A549 (cell line): ENCODE data around the gene OR2AE1. TPM values are rescaled to one million over a fixed set of nuclear protein-coding genes. Genes with fewer than 3 reads are reported as not detected.
A peak's percentile ranks its signal among the peaks of the same experiment; 100 is the strongest.

Experiments
- ATAC-seq, 2 experiments: fragments of 200-7000 bp in 1 of 2; fragments of >200 bp in 1 of 2; cut with Nextera tagmentation in 1 of 2; cut with Tn5 transposase in 1 of 2; 3 replicates each; pipeline versions ENCODE4 v1.8.0 to v1.9.1; 2018 to 2020; ENCODE audit warnings: mild to moderate bottlenecking in 1 of 2, moderate library complexity in 1 of 2
- CTCF ChIA-PET: fragments of 300-600 bp; sonication (Branson Sonifier 250); formaldehyde crosslinking; extraction: SDS; loops from one replicate; lab custom pipeline; 2021; ENCODE audit warnings: antibody characterized with exemption, inconsistent platforms; lab: Yijun Ruan, JAX
- POLR2A ChIA-PET: fragments of 350-600 bp; formaldehyde crosslinking; extraction: SDS; loops from one replicate; lab custom pipeline; 2021; ENCODE audit warnings: antibody characterized with exemption, inconsistent platforms; lab: Yijun Ruan, JAX
- DNase-seq, 2 experiments: peaks; one replicate each; pipeline versions ENCODE4 v3.0.0 to v3.0.0-alpha.2; 2011 to 2016; ENCODE audit warnings: low read depth in 1 of 2, low spot score in 1 of 2
- FAIRE-seq: peaks from 2 replicates; lab custom pipeline; 2011; peaks lifted over from hg19 to GRCh38; lab: Jason Lieb, UNC
- H3K27ac ChIP-seq, 2 experiments: fragments of >200 bp; sonication (Bioruptor Twin); formaldehyde crosslinking; 3 replicates each; pipeline ENCODE4 v1.5.1; 2016 to 2017
- H3K4me1 ChIP-seq: fragments of >200 bp; sonication (Bioruptor Twin); formaldehyde crosslinking; 3 replicates; pipeline ENCODE4 v1.6.1; 2016
- H3K4me2 ChIP-seq: fragments of >200 bp; sonication (Bioruptor Twin); formaldehyde crosslinking; 3 replicates; pipeline ENCODE4 v1.6.1; 2016
- H3K4me3 ChIP-seq: fragments of >200 bp; sonication (Bioruptor Twin); formaldehyde crosslinking; 3 replicates; pipeline ENCODE4 v1.5.1; 2016
- H3K9me3 ChIP-seq: fragments of >200 bp; sonication (Bioruptor Twin); formaldehyde crosslinking; 3 replicates; pipeline ENCODE4 v1.6.1; 2016
- BCL3 ChIP-seq: fragments of >200 bp; sonication (Bioruptor Twin); formaldehyde crosslinking; IDR thresholded peaks from 3 replicates; pipeline ENCODE4 v1.6.1; 2016
- BHLHE40 ChIP-seq: IDR thresholded peaks from 2 replicates; pipeline ENCODE4 v1.6.1; 2012; ENCODE audit warnings: low read depth, low read length, inconsistent platforms
- CEBPB ChIP-seq, 2 experiments: fragments of >200 bp in 1 of 2; sonication (Bioruptor Twin) in 1 of 2; formaldehyde crosslinking in 1 of 2; IDR thresholded peaks; 2 replicates each; pipeline ENCODE4 v1.6.1; 2012 to 2016
- CHD2 ChIP-seq: fragments of 150-350 bp; IDR thresholded peaks from 2 replicates; pipeline ENCODE4 v1.6.1; 2014; ENCODE audit warnings: low read length; ENCODE audit not compliant: partially characterized antibody
- CTCF ChIP-seq: fragments of >200 bp; sonication (Bioruptor Twin); formaldehyde crosslinking; IDR thresholded peaks from 3 replicates; pipeline ENCODE4 v1.5.1; 2016
- EHF ChIP-seq: fragments of 250-450 bp; sonication (Bioruptor Pico); IDR thresholded peaks from 2 replicates; pipeline ENCODE4 v1.5.0; 2020; ENCODE audit warnings: mild to moderate bottlenecking
- ELK1 ChIP-seq: fragments of 150-350 bp; IDR thresholded peaks from 2 replicates; pipeline ENCODE4 v1.6.1; 2014; ENCODE audit warnings: low read depth, mild to moderate bottlenecking, low read length
- FOXS1 ChIP-seq: fragments of 250-450 bp; sonication (Bioruptor Pico); IDR thresholded peaks from 2 replicates; pipeline ENCODE4 v1.5.0; 2020; ENCODE audit warnings: mild to moderate bottlenecking, moderate library complexity
- HDAC2 ChIP-seq: fragments of 200-600 bp; sonication (generic); IDR thresholded peaks from 2 replicates; pipeline ENCODE4 v1.6.1; 2016
- HOXB13 ChIP-seq: fragments of 250-450 bp; sonication (Bioruptor Pico); IDR thresholded peaks from 2 replicates; pipeline ENCODE4 v1.5.0; 2020; ENCODE audit warnings: low read depth, mild to moderate bottlenecking, moderate library complexity
- HOXB5 ChIP-seq: fragments of 250-450 bp; sonication (Bioruptor Pico); IDR thresholded peaks from 2 replicates; pipeline ENCODE4 v1.5.0; 2020; ENCODE audit warnings: mild to moderate bottlenecking, moderate library complexity
- KDM5A ChIP-seq: fragments of 200-600 bp; sonication (generic); IDR thresholded peaks from 2 replicates; pipeline ENCODE4 v1.6.1; 2016; ENCODE audit warnings: antibody characterized with exemption, mild to moderate bottlenecking
- MAX ChIP-seq: IDR thresholded peaks from 2 replicates; pipeline ENCODE4 v1.6.1; 2012
- MYC ChIP-seq: IDR thresholded peaks from 2 replicates; pipeline ENCODE4 v1.6.1; 2012; ENCODE audit warnings: mild to moderate bottlenecking, inconsistent platforms, low read length, improper control_type of control experiment, borderline replicate concordance
- PHF8 ChIP-seq: fragments of 200-600 bp; sonication (generic); IDR thresholded peaks from 2 replicates; pipeline ENCODE4 v1.6.1; 2016; ENCODE audit warnings: low read depth, mild to moderate bottlenecking, antibody characterized with exemption, moderate library complexity, borderline replicate concordance
- SMC3 ChIP-seq: fragments of >200 bp; sonication (Bioruptor Twin); formaldehyde crosslinking; IDR thresholded peaks from 3 replicates; pipeline ENCODE4 v1.6.1; 2018; ENCODE audit warnings: inconsistent platforms
- TFCP2L1 ChIP-seq: fragments of 250-450 bp; sonication (Bioruptor Pico); IDR thresholded peaks from 2 replicates; pipeline ENCODE4 v1.5.0; 2021; ENCODE audit warnings: mild to moderate bottlenecking
- ZFP36 ChIP-seq: fragments of 450-650 bp; IDR thresholded peaks from 2 replicates; pipeline ENCODE4 v1.6.1; 2014; ENCODE audit warnings: borderline replicate concordance; ENCODE audit not compliant: partially characterized antibody
- ZSCAN20 ChIP-seq: fragments of 250-450 bp; sonication (Bioruptor Pico); IDR thresholded peaks from 2 replicates; pipeline ENCODE4 v1.8.0; 2022; ENCODE audit warnings: mild to moderate bottlenecking, moderate library complexity
- WGBS: methylation state at CpG from one replicate; pipeline ENCODE4 v1.1.6; 2017; ENCODE audit errors: missing lambda C conversion rate; 5-methylcytosine and 5-hydroxymethylcytosine counted together
- polyA plus RNA-seq, 4 experiments: library from polyadenylated mRNA; depleted of rRNA in 3 of 4; stranded (reverse); fragments of >200 nt; fragmentation: RNase III in 1 of 4; extraction: RNeasy Plus Mini Kit Qiagen cat#74134 plus additional on column Dnase treatment in 1 of 4; gene quantifications; 2 replicates in 3 of 4; 3 replicates in 1 of 4; pipeline ENCODE4 v1.2.3, GENCODE V29; 2011 to 2017
- TF ChIP-seq, protein P1 (sequence below): fragments of 250-450 bp; sonication (Bioruptor Pico); IDR thresholded peaks from 2 replicates; pipeline ENCODE4 v1.5.0; 2020; ENCODE audit warnings: low read depth, mild to moderate bottlenecking, moderate library complexity

Gene OR2AE1
- polyA plus RNA-seq, 2 of the 4 experiments (the other 2 are of a cell fraction) = 0.09 TPM; not detected in 1

DNA sequence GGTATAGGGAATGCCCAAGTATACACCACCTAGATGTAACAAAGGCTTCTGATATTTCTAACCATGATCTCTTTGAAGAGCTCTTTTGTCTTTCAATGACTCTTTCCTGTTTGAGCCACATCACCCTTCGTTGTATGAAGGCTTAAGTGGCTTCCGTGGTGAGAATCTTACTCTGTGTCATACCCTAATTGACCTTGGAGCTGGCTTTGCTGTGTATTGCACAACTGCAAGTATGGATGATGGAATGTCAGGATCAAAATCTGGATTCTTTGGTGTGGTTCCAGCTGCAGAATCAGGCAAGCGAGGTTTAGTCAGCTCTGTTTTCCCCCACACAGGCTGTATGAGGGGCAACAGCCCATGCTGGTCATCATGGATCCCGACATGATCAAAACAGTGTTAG lies 33.0 kb downstream of the OR2AE1 start:
- Histone ChIP-seq H3K4me3 (no peak overlapping the region), H3K27ac (no peak overlapping the region), H3K4me1 (no peaks in the 10 kb centered on the region), H3K9me3 (no peaks in the 10 kb centered on the region), H3K4me2 (no peak overlapping the region)
- ATAC-seq = no peak
- CTCF ChIA-PET = no interaction called here
- FAIRE-seq = no peak
- POLR2A ChIA-PET = no interaction called here
- DNase-seq = no peak
- no peak for TF ChIP-seq MYC
- 0 out of 4 replicates have a peak, but pooled peaks of 1 of the 2 experiments have one; percentile 28 for TF ChIP-seq CEBPB (IDR thresholded peaks at IDR 0.05)
- WGBS = 42% methylated on average over 4 of the region's 4 CpGs

DNA sequence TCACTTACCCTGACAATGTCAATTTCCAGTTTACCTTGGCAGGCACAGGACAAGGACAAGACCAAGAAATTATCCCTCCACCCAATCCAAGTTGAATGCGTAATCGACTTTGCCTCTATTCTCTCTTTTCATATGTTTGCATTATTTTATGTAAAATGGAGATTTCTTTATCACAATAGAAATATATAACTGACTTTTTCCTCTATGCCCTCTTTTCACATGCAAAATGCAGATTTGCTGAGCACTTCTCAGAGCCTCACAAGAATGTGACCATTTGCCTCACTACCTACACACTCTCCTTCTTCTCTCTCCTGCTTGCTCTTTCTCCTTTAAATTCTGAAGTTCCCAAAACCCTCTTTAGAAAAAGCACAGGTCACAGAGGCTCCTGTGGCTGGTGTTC lies 33.9 kb downstream of the OR2AE1 start:
- ATAC-seq = no peak
- Histone ChIP-seq H3K9me3 (no peaks in the 10 kb centered on the region), H3K4me1 (no peaks in the 10 kb centered on the region), H3K27ac (no peak overlapping the region), H3K4me2 (no peak overlapping the region), H3K4me3 (no peak overlapping the region)
- no peak for FAIRE-seq
- DNase-seq = no peak
- POLR2A ChIA-PET = no interaction called here
- TF ChIP-seq PHF8 (no peak), MAX (no peak), CTCF (no peak), MYC (no peak), ZFP36 (no peak), HOXB13 (CRISPR knock-in tag) (no peak), HDAC2 (no peak), CHD2 (no peak), BHLHE40 (no peak), ZSCAN20 (CRISPR knock-in tag) (no peak), FOXS1 (CRISPR knock-in tag) (no peak), HOXB5 (CRISPR knock-in tag) (no peak), SMC3 (no peak), KDM5A (no peak), BCL3 (no peak), EHF (CRISPR knock-in tag) (no peak), ELK1 (no peak), TFCP2L1 (no peak)
- TF ChIP-seq, protein P1, sequence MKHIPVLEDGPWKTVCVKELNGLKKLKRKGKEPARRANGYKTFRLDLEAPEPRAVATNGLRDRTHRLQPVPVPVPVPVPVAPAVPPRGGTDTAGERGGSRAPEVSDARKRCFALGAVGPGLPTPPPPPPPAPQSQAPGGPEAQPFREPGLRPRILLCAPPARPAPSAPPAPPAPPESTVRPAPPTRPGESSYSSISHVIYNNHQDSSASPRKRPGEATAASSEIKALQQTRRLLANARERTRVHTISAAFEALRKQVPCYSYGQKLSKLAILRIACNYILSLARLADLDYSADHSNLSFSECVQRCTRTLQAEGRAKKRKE = no peak
- CTCF ChIA-PET = no interaction called here
- 89% methylated on average over 2 of the region's 2 CpGs for WGBS
